Parathyroid adenoma (tissue), 2 donors: ENCODE measurements around the gene DOCK2.
"Not testable (repeated sequence)": the region's sequence is repeated elsewhere in the genome, so short reads cannot be mapped to it uniquely, and the experiment has no call there.

ENCODE experiments used
- H2AFZ ChIP-seq: fragments of 300-600 bp; sonication (generic); one replicate; pipeline ENCODE4 v1.7.0; 2017; ENCODE audit warnings: antibody characterized with exemption, mild to moderate bottlenecking
- H3K27ac ChIP-seq: fragments of 300-600 bp; sonication (generic); one replicate; pipeline ENCODE4 v1.7.0; 2017
- H3K27me3 ChIP-seq: fragments of 300-600 bp; sonication (generic); one replicate; pipeline ENCODE4 v1.7.0; 2017; ENCODE audit warnings: low read length; ENCODE audit not compliant: control insufficient read depth, insufficient read depth
- H3K36me3 ChIP-seq: fragments of 300-600 bp; sonication (generic); one replicate; pipeline ENCODE4 v1.7.0; 2017; ENCODE audit warnings: low read length; ENCODE audit not compliant: control insufficient read depth, insufficient read depth
- H3K4me1 ChIP-seq: fragments of 300-600 bp; sonication (generic); one replicate; pipeline ENCODE4 v1.7.0; 2017; ENCODE audit warnings: control low read depth
- H3K4me2 ChIP-seq: fragments of 300-600 bp; sonication (generic); one replicate; pipeline ENCODE4 v1.7.0; 2017; ENCODE audit warnings: low read length
- H3K4me3 ChIP-seq: fragments of 300-600 bp; sonication (generic); one replicate; pipeline ENCODE4 v1.7.0; 2017; ENCODE audit warnings: low read depth, low read length
- H3K79me2 ChIP-seq: fragments of 300-600 bp; sonication (generic); one replicate; pipeline ENCODE4 v1.7.0; 2017; ENCODE audit warnings: control low read depth
- H3K9ac ChIP-seq: fragments of 300-600 bp; sonication (generic); one replicate; pipeline ENCODE4 v1.7.0; 2017; ENCODE audit warnings: mild to moderate bottlenecking
- H3K9me3 ChIP-seq: fragments of 300-600 bp; sonication (generic); one replicate; pipeline ENCODE4 v1.7.0; 2017; ENCODE audit warnings: low read length; ENCODE audit not compliant: control insufficient read depth
- CTCF ChIP-seq: fragments of 300-600 bp; sonication (generic); IDR thresholded peaks from one replicate; pipeline ENCODE4 v1.7.0; 2017; ENCODE audit warnings: antibody characterized with exemption, mild to moderate bottlenecking
- donor health status: primary hyperparathyroidism.

The DOCK2 gene

GRCh38 chr5:170081616-170082015 is 444.5 kb downstream of the DOCK2 start:
- H3K79me2 ChIP-seq, result no peaks in the 10 kb centered on the region
- H3K9me3 ChIP-seq, result no peaks in the 10 kb centered on the region
- H3K4me3 ChIP-seq, result no peak overlapping the region
- H3K27ac ChIP-seq, result no peak overlapping the region
- H3K4me1 ChIP-seq, result no peaks in the 10 kb centered on the region
- no peak for TF ChIP-seq CTCF
- H3K4me2 ChIP-seq, result no peak overlapping the region
- H3K9ac ChIP-seq, result no peak overlapping the region
- H3K36me3 ChIP-seq, result no peaks in the 10 kb centered on the region
- H3K27me3 ChIP-seq, result no peaks in the 10 kb centered on the region
- H2AFZ ChIP-seq, result no peak overlapping the region

GRCh38 chr5:170082701-170083100 is 445.6 kb downstream of the DOCK2 start:
- Histone ChIP-seq H3K4me2 (no peak overlapping the region), H3K4me3 (no peak overlapping the region), H3K9ac (no peak overlapping the region), H2AFZ (no peak overlapping the region), H3K27me3 (no peaks in the 10 kb centered on the region), H3K79me2 (no peaks in the 10 kb centered on the region), H3K27ac (no peak overlapping the region), H3K9me3 (no peaks in the 10 kb centered on the region), H3K4me1 (no peaks in the 10 kb centered on the region), H3K36me3 (no peaks in the 10 kb centered on the region)
- TF ChIP-seq CTCF, result no peak

GRCh38 chr5:170087168-170087817 is 450.2 kb downstream of the DOCK2 start:
- Histone ChIP-seq H3K9me3 (no peaks in the 10 kb centered on the region), H3K36me3 (no peaks in the 10 kb centered on the region), H3K9ac (no peak overlapping the region), H3K4me3 (no peak overlapping the region), H3K27me3 (no peaks in the 10 kb centered on the region), H3K4me1 (no peaks in the 10 kb centered on the region), H2AFZ (no peak overlapping the region), H3K27ac (no peak overlapping the region), H3K79me2 (no peaks in the 10 kb centered on the region), H3K4me2 (no peak overlapping the region)
- no peak for TF ChIP-seq CTCF

- no peak overlapping the region for H3K4me3 ChIP-seq
- H3K27ac ChIP-seq, result no peak overlapping the region
- H3K4me2 ChIP-seq, result no peak overlapping the region
- H3K4me1 ChIP-seq, result no peaks in the 10 kb centered on the region
- H3K79me2 ChIP-seq, result no peaks in the 10 kb centered on the region
- no peaks in the 10 kb centered on the region for H3K36me3 ChIP-seq
- H3K9ac ChIP-seq, result no peak overlapping the region
- TF ChIP-seq CTCF, result no peak
- no peaks in the 10 kb centered on the region for H3K9me3 ChIP-seq
- H2AFZ ChIP-seq, result no peak overlapping the region
- no peaks in the 10 kb centered on the region for H3K27me3 ChIP-seq
These were observed 455.5 kb downstream of the DOCK2 start for GRCh38 chr5:170092455-170093101.

- not testable (repeated sequence) for H3K27me3 ChIP-seq, H3K4me2 ChIP-seq, H3K4me1 ChIP-seq, H3K9ac ChIP-seq, H3K27ac ChIP-seq, H3K4me3 ChIP-seq, H3K36me3 ChIP-seq, H3K9me3 ChIP-seq, H3K79me2 ChIP-seq, H2AFZ ChIP-seq
These were observed 457.3 kb downstream of the DOCK2 start for GRCh38 chr5:170094329-170094728.
